SH-SY5Y (cell line): ENCODE results near the gene KIAA0930.

Source experiments
- GATA2 ChIP-seq: IDR thresholded peaks from 2 replicates; pipeline ENCODE4 v1.6.1; 2011; ENCODE audit warnings: mild to moderate bottlenecking, low read depth, low read length
- GATA3 ChIP-seq: IDR thresholded peaks from 2 replicates; pipeline ENCODE4 v1.6.1; 2011; ENCODE audit warnings: low read depth, mild to moderate bottlenecking, low read length, moderate library complexity

KIAA0930 gene

GRCh38 chr22:45196308-45196707 lies 44.4 kb downstream of the KIAA0930 start:
- TF ChIP-seq GATA3 (no peak), GATA2 (no peak)

- no peak for TF ChIP-seq GATA2
- no peak for TF ChIP-seq GATA3
Observed at GRCh38 chr22:45195616-45196015, 45.1 kb downstream of the KIAA0930 start.

DNA sequence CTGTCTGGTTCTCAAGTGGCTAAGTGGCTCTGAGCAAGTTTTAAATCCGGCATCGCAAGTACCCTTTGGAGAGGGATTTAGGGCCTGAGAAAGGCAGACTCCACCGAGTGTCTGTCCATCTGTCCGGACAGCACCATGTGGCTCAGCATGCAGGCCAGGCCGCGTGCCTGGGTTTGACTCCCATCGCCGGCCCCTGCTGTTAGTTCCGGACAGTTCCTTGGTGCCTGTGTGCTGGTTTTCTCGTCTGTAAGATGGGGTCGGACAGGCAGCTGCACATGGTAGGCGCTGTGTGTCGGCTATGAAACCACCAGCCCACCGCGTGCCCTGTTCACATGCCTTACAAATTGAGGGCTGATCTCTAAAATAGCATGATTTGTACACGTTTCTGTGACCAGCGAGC lies 46.0 kb downstream of the KIAA0930 start:
- TF ChIP-seq GATA2 (no peak), GATA3 (no peak)

GRCh38 chr22:45192701-45193187 lies 48.0 kb downstream of the KIAA0930 start:
- TF ChIP-seq GATA3 (no peak), GATA2 (no peak)

DNA sequence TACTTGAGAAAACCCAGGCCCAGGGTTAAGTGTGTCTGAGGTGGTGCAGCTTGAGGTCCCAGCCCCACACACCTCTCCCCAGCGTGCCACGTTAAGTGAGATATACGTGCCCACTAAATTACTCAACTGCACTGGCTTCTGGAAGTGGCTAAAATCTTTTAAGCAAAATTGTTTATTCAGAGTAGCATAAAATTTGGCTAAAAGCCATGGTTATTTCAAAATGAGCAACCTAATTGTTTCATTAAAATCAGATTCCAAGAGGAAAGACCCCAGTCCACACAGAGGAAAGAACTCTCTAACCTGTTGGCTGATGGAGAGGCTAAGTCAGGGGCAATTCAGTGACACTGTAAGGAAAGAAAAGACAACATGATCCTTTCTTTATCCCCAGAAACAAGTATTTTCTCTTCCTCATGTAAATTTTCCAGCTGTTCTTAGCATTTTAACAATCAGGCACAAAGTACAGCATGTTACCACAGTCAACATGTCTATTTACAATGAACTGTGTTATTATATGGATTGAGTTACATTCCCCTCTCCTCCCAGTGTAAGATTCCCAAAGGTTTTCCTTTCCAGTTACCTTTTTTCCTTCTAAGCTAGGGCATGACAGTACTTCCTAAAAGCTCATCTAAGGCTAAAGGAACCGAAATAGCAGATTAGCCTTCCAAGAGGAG lies 50.4 kb downstream of the KIAA0930 start:
- TF ChIP-seq GATA3 (no peak), GATA2 (no peak)

DNA sequence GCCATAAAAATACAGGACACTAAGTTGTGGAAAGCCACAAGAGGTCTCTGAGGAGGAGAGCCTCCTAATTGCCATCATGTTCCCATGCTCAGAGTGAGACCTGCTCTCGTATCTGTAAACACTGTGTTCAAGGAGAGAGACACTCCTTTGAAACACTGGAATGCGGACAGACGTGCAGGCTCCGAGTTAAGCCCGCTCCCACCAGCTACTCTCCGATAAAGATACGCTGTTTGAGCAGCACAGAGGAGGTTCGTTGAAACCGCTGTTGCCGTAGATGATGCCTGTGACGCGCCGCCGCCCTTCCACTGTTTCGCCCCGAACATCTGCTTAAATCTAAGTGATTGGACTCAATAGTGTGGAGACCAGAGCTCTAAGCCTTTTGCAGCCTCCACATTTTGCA lies 51.9 kb downstream of the KIAA0930 start:
- no peak for TF ChIP-seq GATA2
- no peak for TF ChIP-seq GATA3

- no peak for TF ChIP-seq GATA3
- TF ChIP-seq GATA2: no peak
Observed at GRCh38 chr22:45187891-45188290, 52.8 kb downstream of the KIAA0930 start.

GRCh38 chr22:45185718-45186514 lies 54.8 kb downstream of the KIAA0930 start:
- no peak for TF ChIP-seq GATA3
- TF ChIP-seq GATA2: no peak

- TF ChIP-seq GATA2 (no peak), GATA3 (no peak)
Observed at GRCh38 chr22:45183974-45184373, 56.7 kb downstream of the KIAA0930 start.

- TF ChIP-seq GATA2 (no peak), GATA3 (no peak)
Observed at GRCh38 chr22:45181766-45182165, 58.9 kb downstream of the KIAA0930 start.

DNA sequence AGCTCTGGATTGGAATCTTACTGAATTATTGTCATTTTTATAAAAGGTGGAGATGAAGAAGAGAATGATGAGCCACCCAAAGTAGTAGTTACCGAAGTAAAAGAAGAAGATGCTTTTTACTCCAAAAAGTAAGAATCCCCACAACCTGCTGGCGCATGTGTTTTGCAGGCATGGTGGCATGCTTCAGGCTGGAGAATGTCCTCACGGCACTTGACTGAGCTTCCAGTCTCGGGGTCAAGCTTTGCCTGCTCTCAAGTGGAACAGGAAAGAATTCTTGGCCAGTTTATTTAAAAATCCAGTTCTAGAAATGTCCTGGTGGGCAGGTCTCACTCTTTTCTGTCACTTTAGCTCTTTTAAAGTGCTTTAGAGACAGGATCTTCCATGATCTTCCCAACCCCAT lies 59.5 kb downstream of the KIAA0930 start:
- TF ChIP-seq GATA3 (no peak), GATA2 (no peak)

GRCh38 chr22:45180146-45180679 lies 60.5 kb downstream of the KIAA0930 start:
- TF ChIP-seq GATA3 (no peak), GATA2 (no peak)

DNA sequence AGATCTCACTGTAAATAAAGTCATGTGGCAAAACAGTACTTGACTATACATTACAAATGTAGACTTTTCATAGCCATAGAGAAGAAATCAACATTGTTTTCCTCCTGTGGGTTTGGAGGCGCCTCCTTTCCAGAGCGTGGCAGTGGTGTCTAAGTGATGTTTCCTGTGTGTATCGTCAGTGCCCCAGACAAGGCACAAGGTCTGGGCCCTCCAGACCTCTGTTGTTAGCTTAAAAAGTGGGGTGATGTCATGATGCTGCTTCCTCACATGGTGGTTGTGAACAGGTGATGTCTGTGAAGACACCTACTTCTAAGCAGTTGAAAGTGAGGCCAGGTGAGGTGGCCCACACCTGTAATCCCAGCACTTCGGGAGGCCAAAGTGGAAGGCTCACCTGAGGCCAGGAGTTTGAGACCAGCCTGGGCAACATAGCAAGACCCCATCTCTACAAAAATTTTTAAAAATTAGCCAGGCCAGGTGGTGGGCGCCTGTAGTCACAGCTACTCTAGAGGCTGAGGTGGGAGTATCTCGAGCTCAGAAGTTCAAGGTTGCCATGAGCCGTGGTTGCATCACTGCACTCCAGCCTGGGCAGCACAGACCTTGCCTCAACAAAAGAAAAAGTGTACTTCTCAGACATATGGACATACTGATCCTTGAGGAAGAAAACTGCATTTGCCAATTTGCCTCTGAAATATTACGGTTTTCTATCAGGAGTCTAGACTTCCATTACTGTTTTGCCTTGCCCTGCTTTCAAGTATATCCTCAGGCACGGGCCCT lies 61.2 kb downstream of the KIAA0930 start:
- TF ChIP-seq GATA3: no peak
- TF ChIP-seq GATA2: no peak
